Putamen (tissue), 1 donor: ENCODE measurements around the gene NCKAP5L.
"Not testable (repeated sequence)": the region's sequence is repeated elsewhere in the genome, so short reads cannot be mapped to it uniquely, and the experiment has no call there.

ENCODE experiments used
- DNase-seq: peaks from one replicate; pipeline ENCODE4 v3.0.0-alpha.2; 2016; ENCODE audit warnings: low spot score

NCKAP5L gene

GRCh38 chr12:49779581-49779980 is 48.6 kb downstream of the NCKAP5L start:
- DNase-seq, result no peak

DNA sequence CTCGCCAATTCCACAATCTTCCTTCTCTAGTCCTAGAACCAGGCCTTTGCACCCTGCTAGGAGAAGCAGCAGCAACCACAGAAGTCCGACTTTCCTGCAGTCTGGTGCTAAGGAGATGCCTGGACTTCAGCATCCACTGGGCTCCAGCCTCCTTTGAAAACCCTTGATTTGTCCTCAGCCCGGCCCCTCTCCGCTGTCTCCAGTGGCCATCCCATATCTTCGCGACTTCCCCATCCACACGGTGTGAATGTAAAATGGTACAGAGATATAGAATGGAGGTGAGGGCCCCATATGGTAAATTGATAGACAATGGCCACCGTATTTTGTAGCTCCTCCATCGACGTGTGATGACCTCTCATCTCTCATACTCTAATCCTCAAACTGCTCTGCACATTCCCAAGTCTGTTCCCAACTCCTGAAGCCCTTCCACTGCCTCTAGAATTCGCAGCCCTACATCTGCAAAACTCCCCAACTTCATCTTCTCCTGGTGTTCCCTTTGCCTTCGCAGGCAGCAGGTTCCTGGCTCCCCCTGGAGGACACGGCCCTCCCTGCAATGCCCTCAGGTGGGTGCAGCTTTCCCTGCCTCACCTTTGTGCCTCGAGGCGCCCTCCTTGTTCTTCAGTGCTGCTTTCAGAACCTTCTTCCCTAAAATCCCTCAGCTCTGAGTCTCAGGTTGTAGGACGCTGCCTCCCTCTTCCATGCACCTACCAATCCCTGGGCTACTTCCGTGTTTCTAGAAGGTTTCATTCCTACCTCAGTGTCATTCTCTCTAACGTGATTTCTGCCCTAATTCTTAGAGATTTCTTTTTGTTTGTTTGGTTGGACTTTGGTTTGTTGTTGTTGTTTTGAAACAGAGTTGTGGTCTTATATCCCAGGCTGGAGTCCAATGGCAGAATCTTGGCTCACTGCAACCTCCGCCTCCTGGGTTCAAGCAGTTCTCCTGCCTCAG is 50.1 kb downstream of the NCKAP5L start:
- peak; percentile 18 for DNase-seq

- DNase-seq, result no peak
These were observed 50.9 kb downstream of the NCKAP5L start for GRCh38 chr12:49777341-49777740.

DNA sequence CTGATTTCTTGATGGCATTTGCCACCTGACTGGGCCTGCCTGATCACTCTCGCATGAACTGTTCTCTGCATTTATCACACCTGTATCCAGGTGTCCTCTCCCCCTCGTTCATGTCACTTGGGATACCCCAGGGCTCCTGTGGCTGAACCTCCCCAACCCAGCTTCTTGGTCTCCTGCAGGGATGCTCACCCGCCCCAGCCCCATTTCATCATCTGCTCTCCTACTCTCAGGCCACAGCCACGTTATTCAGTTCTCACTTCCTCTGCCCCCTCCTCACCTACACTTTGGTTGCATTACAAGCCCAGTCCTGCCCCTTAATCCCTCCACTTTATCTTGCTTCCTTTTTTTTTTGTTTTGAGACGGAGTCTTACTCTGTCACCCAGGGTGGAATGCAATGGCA is 51.4 kb downstream of the NCKAP5L start:
- no peak for DNase-seq

- peak; percentile 49 for DNase-seq
These were observed 51.8 kb downstream of the NCKAP5L start for GRCh38 chr12:49776413-49776812.

- not testable (repeated sequence) for DNase-seq
These were observed 55.1 kb downstream of the NCKAP5L start for GRCh38 chr12:49773102-49773501.

DNA sequence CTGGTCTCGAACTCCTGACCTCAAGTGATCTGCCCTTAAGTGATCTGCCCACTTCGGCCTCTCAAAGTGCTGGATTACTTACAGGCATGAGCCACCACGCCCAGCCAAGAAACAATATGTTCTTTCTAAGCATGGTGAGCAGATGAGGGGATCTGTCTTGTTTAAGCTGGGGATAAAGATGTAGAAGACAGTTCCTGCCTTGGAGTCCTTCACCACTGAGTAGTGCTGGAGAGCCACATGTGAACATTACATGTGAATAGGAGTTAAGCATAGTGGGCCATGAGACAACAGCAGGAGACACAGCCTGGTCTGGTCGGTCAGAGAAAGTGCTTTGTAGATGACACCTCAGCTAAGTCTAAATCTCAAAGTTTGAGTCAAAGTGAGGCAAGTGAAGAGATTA is 60.9 kb downstream of the NCKAP5L start:
- no peak for DNase-seq

- DNase-seq, result no peak
These were observed 62.1 kb downstream of the NCKAP5L start for GRCh38 chr12:49766115-49766455.

DNA sequence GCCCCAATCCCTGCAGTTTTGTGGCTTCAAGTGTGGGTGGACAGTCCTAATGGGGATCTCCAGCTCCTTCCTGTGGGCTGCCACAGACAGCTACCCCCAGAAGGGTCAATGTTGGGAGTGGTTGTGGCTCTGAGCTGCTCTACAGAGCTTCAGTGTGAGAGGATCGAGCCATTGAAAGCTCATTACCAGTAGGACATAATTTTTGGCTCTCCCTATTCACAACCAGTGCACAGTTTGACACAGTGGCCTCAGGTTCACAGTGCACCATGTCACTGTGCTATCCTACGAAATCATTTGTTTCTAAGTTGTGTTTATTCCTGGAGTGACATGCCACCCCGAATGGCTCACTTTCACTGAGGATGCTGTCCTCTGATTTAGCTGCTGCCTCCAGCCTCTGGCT is 64.1 kb downstream of the NCKAP5L start:
- DNase-seq, result no peak

- DNase-seq, result peak; percentile 20
These were observed 65.1 kb downstream of the NCKAP5L start for GRCh38 chr12:49763006-49763591.

DNA sequence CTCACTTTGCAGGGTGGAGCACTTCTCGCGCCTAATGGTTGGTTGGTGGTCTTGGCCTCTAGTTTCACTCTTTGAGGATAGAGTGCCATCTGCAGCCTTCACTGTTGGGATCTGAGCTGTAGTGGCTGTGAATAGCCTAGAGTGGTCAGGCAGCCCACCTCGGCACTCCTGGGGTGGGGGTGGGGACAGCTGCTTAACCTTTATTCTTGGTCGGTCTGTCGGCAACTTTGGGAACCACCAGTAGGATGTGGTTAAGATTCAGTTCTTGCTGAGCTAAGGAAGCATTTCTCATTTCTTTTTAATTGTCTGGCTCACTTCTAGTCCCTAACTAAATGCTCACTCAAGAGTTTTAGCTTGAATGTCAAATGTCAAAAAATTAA is 65.8 kb downstream of the NCKAP5L start:
- DNase-seq, result no peak

DNA sequence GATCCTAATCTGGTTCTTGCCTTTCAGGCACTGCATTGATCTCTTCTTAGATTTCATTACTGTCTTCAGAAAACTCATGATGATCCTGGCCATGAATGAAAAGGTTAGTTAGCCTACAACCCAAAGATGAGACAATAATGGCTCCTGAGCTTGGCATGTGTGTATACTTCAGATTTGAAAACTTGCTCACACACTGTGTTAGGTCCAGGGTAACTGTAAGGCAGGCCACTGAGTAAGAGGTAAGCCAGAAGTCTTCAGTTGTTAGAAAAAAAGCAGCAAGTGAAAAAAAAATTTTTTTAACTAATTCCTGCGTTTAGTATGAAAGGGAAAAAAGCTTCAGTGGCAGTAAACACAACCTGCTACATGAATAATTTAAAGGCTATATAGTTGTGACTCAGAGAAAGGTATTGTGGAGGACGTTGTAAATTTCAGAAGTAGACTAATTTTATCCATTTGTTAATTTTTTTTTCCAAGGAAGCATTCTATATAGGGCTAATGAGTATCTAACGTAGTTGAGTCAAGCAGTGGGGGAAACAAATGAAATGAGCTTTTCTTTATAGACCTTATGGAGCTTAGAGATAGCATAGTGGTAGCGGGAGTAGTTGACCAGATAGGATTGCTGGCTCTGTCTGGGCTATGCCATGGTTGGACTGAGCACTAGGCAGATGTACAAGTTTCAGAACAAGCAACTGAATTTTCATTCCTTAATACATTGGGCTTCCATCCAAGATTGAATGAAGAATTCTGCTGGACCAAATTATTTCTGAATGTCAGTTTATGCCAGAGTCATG is 66.3 kb downstream of the NCKAP5L start:
- DNase-seq, result no peak

GRCh38 chr12:49750996-49751393 is 77.2 kb downstream of the NCKAP5L start:
- DNase-seq, result no peak

DNA sequence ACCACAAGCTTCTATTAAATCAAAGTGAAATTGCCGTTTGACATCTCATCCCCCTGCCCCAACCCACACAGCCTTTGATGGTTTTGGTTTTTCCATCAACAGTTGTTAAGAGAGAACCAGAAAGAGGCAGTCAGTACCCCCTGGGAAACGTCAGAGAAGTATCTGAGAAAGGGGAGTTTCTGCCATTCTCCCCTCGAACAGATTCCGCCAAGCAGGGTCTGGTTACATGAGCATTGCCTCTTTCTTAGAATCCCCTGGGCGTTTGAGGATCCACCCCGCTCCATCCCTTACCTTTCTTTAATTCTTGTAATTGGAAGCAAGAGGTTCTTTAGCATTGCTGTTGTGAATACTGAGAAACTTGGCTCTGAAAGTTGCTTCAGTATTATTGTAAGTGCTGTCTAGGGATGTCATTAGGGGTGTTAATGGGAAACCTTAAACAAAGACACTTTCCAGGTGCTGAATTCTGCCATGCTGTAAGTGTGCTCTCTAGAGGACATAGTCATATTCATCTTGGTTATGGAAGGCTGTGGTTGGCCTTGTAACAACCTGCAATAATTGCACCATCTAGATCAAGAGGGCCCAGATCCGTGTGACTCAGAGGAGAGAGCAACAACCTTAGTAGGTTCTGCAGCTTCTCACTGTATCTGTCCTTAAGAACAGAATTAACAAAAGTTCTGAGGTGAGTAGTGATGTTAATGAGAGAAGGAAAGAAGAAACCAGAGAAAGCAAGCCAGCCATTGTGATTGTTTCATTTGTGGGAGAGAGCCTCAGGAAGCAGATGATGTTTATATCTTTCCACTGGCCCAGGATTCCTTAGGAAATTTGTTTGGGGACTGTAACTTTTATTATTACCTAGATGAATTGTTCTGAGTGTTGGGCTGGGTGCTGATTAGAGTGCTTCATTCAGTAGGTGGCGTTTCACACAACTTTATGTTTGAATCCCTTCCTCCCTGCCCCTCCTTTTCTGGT is 77.9 kb downstream of the NCKAP5L start:
- no peak for DNase-seq

DNA sequence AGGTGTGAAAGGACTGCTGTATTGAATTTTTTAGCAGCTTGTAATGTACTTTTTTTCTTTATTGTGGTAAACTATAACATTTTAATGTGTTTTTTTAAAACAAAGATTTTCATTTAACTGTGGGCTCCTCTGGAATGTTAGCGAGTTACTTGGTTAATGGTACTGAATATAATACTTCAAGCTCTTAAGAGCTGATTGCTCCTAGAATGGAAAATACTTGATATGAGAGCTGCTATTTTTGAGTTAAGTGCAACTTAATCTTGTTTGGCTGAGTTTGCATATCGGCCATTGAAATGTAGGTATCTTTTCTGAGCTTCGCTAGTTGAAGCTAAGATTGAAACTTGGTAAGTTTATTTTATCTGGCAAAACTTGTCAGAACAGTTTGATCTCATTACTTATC is 79.4 kb downstream of the NCKAP5L start:
- DNase-seq, result no peak

DNA sequence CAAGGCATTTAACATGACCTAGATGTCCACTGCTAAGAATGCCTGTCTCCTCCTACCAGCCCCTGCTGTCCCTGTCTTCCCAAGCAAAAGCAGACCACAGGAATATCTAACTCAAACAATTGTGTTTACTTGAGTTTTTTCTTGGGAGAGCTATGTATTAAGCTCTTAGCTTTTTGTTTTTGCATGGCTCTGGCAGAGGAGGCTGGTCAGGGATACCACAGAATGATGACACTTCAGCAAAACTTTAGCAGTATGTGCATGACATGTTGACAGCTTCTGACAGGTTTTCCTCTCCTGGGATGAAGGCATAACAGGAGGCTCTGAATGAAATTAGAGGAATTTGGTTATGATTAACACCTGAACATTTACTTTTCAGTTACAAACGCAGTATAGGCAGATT is 79.9 kb downstream of the NCKAP5L start:
- no peak for DNase-seq

DNA sequence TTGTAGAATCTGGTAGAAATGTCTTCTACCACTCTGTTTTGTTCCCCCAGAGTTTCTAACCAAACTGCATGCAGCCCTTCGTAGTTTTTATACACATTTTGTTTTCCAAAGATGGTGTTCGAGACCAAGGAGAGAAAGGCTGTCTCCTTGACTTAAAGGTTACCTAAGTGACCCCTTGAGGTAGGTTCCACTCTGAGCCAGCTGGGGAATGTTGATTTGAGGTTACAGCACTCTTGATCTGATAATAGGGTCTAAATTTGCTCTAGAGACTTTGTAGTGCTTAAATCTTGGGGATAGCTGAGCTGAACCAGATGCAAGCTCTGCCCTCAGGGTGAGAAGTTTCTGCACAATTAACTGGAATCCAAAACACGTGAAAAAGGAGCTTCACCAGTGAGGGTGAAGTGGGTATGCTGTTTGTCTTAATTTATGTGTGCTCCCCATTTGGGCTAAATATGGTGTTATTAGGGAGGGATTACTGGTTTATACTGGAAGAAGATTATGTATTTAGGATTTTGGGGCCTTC is 83.8 kb downstream of the NCKAP5L start:
- no peak for DNase-seq

GRCh38 chr12:49741882-49742620 is 86.2 kb downstream of the NCKAP5L start:
- no peak for DNase-seq
